ENCODE data around the gene ABCC3. TPM values are rescaled to one million over a fixed set of nuclear protein-coding genes. Genes with fewer than 3 reads are reported as not detected.

The ABCC3 gene
- total RNA-seq, 1 donor from 2014 or later = 5.4 TPM

- no peak for ATAC-seq
- DNase-seq (ENCODE audit: low spot score) = no peak
- intact Hi-C loops (cut with DNase I) = loop anchor here (5.0 kb wide), 1 partner anchor 73 kb away; no protein-coding TSS in a partner anchor
Observed at GRCh38 chr17:50625032-50625871, 9.4 kb upstream of the ABCC3 start.

- peak; percentile 81 for DNase-seq (ENCODE audit: low spot score)
- peak; percentile 71 for ATAC-seq
- intact Hi-C loops (cut with DNase I) = loop anchor here (5.0 kb wide), 1 partner anchor 74 kb away; no protein-coding TSS in a partner anchor
Observed at GRCh38 chr17:50626037-50626574, 8.6 kb upstream of the ABCC3 start.

GRCh38 chr17:50627036-50627781 lies 7.5 kb upstream of the ABCC3 start:
- no peak for DNase-seq (ENCODE audit: low spot score)
- no peak for ATAC-seq
- intact Hi-C loops (cut with DNase I) = loop anchor here (5.0 kb wide), 1 partner anchor 75 kb away; no protein-coding TSS in a partner anchor

GRCh38 chr17:50627782-50628601 lies 6.7 kb upstream of the ABCC3 start:
- intact Hi-C loops (cut with DNase I) = loop anchor here (5.0 kb wide), 1 partner anchor 76 kb away; no protein-coding TSS in a partner anchor
- ATAC-seq (no peak), DNase-seq (ENCODE audit: low spot score) (no peak)

DNA sequence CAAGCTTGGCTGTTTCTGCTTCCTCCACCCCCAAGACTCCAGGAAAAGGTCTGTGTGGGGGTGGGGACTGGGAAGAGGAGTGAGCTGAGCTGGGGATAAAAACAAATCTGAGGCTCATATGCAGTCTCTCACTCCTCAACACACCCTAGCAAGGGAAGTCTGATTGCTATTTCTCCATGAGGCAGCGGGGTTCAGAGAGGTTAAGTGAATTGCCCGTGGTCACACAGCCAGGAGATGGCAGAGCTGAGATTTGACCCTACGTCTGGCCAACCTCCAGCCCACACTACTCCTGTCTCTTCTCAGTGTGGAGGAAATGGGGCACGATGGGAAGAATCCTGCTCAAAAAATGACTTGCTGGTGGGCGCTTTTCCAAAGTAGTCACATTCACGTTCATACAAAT lies 4.8 kb upstream of the ABCC3 start:
- intact Hi-C loops (cut with DNase I) = loop anchor here (5.0 kb wide), 1 partner anchor 78 kb away; no protein-coding TSS in a partner anchor
- ATAC-seq = no peak
- DNase-seq (ENCODE audit: low spot score) = no peak

GRCh38 chr17:50630524-50631194 lies 4.0 kb upstream of the ABCC3 start:
- no peak for DNase-seq (ENCODE audit: low spot score)
- intact Hi-C loops (cut with DNase I) = no loop called here

DNA sequence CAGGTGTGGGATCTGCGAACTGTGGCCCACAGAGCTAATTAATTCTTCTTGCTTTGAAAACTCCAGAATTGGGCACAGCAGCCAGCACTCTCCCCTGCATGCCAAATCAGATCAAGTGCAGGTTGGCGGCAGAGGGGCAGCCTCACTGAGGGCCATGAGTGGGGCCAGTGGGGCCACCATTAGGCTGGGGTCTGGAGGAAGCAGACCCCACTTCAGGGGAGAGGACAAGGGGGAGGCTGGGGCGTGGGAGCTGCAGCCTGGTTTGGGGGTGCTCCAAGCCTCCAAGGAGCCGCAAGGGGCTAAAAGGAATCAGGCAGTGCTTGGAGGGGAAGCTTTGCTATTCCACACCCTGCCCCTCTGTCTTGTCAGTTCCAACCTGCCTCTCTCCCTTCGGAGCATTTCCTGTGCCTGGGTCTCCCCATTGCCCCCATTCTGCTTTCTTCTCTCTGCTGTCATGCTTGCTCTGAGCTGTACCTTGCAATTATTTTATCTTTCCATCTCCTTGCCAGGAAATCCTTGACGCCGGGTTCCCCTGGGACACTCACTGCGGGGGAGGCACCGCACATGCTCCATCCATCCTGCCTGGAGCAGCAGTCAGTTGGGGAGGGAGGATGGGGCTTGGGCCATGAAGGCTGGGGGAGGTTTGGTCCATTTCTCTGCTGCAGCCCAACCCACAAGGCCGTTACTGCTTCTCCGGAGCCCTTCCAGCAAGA lies 3.3 kb upstream of the ABCC3 start:
- no peak for DNase-seq (ENCODE audit: low spot score)
- ATAC-seq = no peak
- intact Hi-C loops (cut with DNase I) = no loop called here

More at GRCh38 chr17:50630524-50631194, 4.0 kb upstream of the ABCC3 start:
- ATAC-seq = no peak

DNA sequence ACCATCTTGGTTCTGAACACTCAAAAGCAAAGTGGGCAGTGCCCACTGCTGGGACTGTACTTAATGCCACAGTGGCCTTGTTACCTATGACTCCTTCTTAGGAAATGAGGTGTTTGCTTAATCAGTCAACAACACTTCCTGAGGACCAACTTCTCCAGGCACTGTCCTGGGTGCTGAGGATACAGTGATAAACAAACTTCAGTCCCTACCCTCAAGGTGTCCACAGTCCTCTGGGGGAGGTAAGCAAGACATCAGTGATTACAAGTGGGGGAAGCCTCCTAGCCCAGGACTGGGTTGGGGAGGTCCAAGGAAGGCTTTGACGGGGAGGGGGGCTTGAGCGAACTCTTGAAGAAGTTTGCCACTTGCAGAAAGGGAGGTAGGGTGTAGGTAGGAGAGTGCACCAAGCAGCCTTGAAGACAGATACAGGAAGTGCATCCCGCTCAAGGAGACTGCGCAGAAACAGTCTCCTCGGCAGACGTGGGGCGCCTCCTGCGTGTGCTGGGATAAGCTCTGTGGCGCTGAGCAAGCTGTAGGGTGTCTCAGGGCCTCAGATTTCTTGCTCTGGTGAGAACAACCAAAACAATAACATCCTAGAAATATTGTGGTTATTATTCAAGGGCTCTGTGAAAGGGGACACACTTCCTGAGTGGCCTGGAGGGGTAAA lies 2.6 kb upstream of the ABCC3 start:
- intact Hi-C loops (cut with DNase I) = no loop called here

GRCh38 chr17:50632637-50633036 lies 2.0 kb upstream of the ABCC3 start:
- DNase-seq (ENCODE audit: low spot score) (no peak), ATAC-seq (no peak)
- intact Hi-C loops (cut with DNase I) = no loop called here

More for the DNA sequence above, 2.6 kb upstream of the ABCC3 start:
- no peak for ATAC-seq
- DNase-seq (ENCODE audit: low spot score) = no peak

DNA sequence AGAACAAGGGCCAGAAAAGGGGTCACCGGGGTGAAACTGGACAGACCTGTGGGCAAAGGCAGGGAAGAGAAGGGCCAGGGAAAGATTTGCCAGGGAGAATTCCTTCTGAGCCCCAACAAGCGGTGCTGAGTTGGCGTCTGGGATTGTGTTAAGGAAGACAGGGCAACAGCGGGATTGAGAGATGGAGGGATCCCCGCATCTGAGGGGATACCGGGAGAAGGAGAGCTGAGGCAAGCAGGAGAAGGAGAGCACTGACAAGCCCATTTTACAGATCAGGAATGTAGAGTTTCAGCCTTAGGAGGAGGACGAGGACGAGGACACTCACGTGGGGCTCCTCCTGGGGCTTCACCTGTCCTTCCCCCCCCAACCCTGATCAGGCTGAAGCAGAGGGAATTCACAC lies 998 bp upstream of the ABCC3 start:
- DNase-seq (ENCODE audit: low spot score) (no peak), ATAC-seq (no peak)
- intact Hi-C loops (cut with DNase I) = no loop called here

GRCh38 chr17:50634915-50635731 lies 442 bp downstream of the ABCC3 start:
- ATAC-seq = no peak
- no peak for DNase-seq (ENCODE audit: low spot score)
- intact Hi-C loops (cut with DNase I) = no loop called here

DNA sequence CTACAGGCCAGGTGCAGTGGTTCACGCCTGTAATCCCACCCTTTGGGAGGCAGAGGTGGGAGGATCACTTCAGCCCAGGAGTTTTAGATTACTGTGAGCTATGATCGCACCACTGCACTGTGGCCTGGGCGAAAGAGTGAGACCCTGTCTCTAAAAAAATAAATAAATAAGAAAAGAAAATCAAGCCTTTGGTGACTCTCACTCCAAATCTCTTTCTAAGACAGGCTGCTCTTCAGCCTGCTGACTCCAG lies 976 bp downstream of the ABCC3 start:
- DNase-seq (ENCODE audit: low spot score) = no peak
- no peak for ATAC-seq
- intact Hi-C loops (cut with DNase I) = no loop called here

- ATAC-seq (no peak), DNase-seq (ENCODE audit: low spot score) (no peak)
- intact Hi-C loops (cut with DNase I) = no loop called here
Observed at GRCh38 chr17:50635982-50636803, 1.5 kb downstream of the ABCC3 start.

DNA sequence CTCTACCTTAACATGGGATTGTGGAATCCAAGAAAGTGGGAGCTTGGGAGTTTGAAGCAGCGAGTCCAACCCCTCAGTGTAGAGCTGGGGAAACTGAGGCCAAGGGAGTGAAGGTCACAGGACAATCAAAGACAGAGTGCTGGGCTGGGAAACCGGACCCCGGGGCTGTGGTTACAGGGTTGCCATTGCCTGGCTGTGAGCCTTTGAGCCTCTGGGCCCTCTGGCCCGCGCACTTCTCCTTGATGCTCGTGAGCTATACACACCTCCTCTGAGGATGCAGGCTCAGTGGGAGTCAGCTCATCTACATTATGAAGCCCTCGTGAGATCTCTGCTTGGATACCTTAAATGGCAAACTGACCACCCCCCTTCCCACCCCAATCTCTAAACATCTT lies 2.1 kb downstream of the ABCC3 start:
- DNase-seq (ENCODE audit: low spot score) (no peak), ATAC-seq (no peak)
- intact Hi-C loops (cut with DNase I) = no loop called here

GRCh38 chr17:50637829-50638605 lies 3.3 kb downstream of the ABCC3 start:
- ATAC-seq (no peak), DNase-seq (ENCODE audit: low spot score) (no peak)
- intact Hi-C loops (cut with DNase I) = no loop called here
